DOHH2 (cell line): Measurements from ENCODE around the gene PTPRQ.

Experiments
- H3F3A ChIP-seq: fragments of 200-600 bp; sonication (generic), shearing (Covaris generic); 2 replicates; pipeline ENCODE4 v1.6.0; 2016; ENCODE audit warnings: antibody characterized with exemption, mild to moderate bottlenecking; ENCODE audit not compliant: control insufficient read depth, insufficient read depth
- H3K27ac ChIP-seq: fragments of 200-600 bp; sonication (generic); 2 replicates; pipeline ENCODE4 v1.5.1; 2014; ENCODE audit warnings: low read depth, mild to moderate bottlenecking, low read length, moderate library complexity
- H3K27me3 ChIP-seq: fragments of 200-600 bp; sonication (generic); 2 replicates; pipeline ENCODE4 v1.6.1; 2014; ENCODE audit warnings: mild to moderate bottlenecking, low read length, mixed read lengths; ENCODE audit not compliant: control insufficient read depth
- H3K36me3 ChIP-seq: fragments of 200-600 bp; sonication (generic); 2 replicates; pipeline ENCODE4 v1.6.1; 2014; ENCODE audit warnings: mild to moderate bottlenecking, low read length, moderate library complexity, mixed read lengths; ENCODE audit not compliant: control insufficient read depth
- H3K4me1 ChIP-seq: fragments of 200-600 bp; sonication (generic); 2 replicates; pipeline ENCODE4 v1.6.1; 2014; ENCODE audit warnings: mild to moderate bottlenecking, low read length, mixed read lengths; ENCODE audit not compliant: control insufficient read depth
- H3K4me2 ChIP-seq: fragments of 200-600 bp; sonication (generic); 2 replicates; pipeline ENCODE4 v1.6.0; 2014; ENCODE audit warnings: mild to moderate bottlenecking, low read length, moderate library complexity
- H3K4me3 ChIP-seq: fragments of 200-600 bp; sonication (generic); 2 replicates; pipeline ENCODE4 v1.5.1; 2014; ENCODE audit warnings: mild to moderate bottlenecking, low read length, mixed read lengths
- H3K79me2 ChIP-seq: fragments of 200-600 bp; sonication (generic); 2 replicates; pipeline ENCODE4 v1.6.1; 2014; ENCODE audit warnings: mild to moderate bottlenecking, low read length, mixed read lengths; ENCODE audit not compliant: control insufficient read depth
- H3K9me2 ChIP-seq: fragments of 200-600 bp; sonication (generic); replicated peaks from 2 replicates; pipeline ENCODE4 v1.6.1; 2014; ENCODE audit warnings: mild to moderate bottlenecking, low read length, mixed read lengths; ENCODE audit not compliant: control insufficient read depth
- H3K9me3 ChIP-seq: fragments of 200-600 bp; sonication (generic); 2 replicates; pipeline ENCODE4 v1.6.1; 2014; ENCODE audit warnings: antibody characterized with exemption, low read length, mixed read lengths; ENCODE audit not compliant: control insufficient read depth, insufficient read depth
- H4K20me1 ChIP-seq: fragments of 200-600 bp; sonication (generic); 2 replicates; pipeline ENCODE4 v1.6.0; 2014; ENCODE audit warnings: low read depth, mild to moderate bottlenecking, antibody characterized with exemption, low read length, moderate library complexity; ENCODE audit not compliant: control insufficient read depth, insufficient read depth
- EZH2phosphoT487 ChIP-seq: fragments of 200-600 bp; sonication (generic); IDR thresholded peaks from 2 replicates; pipeline ENCODE4 v1.6.1; 2017; ENCODE audit warnings: borderline replicate concordance, mild to moderate bottlenecking, antibody characterized with exemption, low read length, moderate library complexity, mixed read lengths
- TF ChIP-seq, protein P1 (sequence below): fragments of 200-600 bp; sonication (generic); IDR thresholded peaks from one replicate; pipeline ENCODE4 v1.5.1; 2014; ENCODE audit warnings: antibody characterized with exemption, mild to moderate bottlenecking, low read depth, low read length; ENCODE audit not compliant: poor library complexity, severe bottlenecking

The PTPRQ gene

DNA sequence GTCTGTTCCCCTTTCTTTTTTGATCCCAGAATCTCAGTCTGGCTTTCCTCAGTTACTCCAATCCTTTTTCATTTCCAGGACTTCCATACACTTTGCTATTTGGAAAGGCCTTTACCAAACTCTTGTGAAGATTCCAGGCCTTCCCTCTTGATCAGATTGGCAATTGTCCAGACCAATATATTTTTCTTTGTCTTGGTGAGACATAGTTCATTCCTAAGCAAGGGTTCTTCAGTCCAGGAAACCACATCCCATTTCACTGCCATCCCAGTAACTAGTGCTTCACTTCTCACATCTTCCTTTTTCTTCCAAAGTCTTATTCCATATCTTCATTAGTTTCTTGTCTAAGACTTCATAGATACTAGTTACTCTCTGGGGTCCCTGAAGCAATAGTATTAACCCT, 2.1 kb upstream of the PTPRQ start:
- H3F3A ChIP-seq = no peaks in the 10 kb centered on the region
- no peak overlapping the region for H3K27ac ChIP-seq
- H4K20me1 ChIP-seq = no peaks in the 10 kb centered on the region
- no peaks in the 10 kb centered on the region for H3K4me1 ChIP-seq
- TF ChIP-seq, protein P1, sequence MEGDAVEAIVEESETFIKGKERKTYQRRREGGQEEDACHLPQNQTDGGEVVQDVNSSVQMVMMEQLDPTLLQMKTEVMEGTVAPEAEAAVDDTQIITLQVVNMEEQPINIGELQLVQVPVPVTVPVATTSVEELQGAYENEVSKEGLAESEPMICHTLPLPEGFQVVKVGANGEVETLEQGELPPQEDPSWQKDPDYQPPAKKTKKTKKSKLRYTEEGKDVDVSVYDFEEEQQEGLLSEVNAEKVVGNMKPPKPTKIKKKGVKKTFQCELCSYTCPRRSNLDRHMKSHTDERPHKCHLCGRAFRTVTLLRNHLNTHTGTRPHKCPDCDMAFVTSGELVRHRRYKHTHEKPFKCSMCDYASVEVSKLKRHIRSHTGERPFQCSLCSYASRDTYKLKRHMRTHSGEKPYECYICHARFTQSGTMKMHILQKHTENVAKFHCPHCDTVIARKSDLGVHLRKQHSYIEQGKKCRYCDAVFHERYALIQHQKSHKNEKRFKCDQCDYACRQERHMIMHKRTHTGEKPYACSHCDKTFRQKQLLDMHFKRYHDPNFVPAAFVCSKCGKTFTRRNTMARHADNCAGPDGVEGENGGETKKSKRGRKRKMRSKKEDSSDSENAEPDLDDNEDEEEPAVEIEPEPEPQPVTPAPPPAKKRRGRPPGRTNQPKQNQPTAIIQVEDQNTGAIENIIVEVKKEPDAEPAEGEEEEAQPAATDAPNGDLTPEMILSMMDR = no peak
- no peak for TF ChIP-seq EZH2phosphoT487
- H3K79me2 ChIP-seq = no peaks in the 10 kb centered on the region
- H3K27me3 ChIP-seq = no peaks in the 10 kb centered on the region
- H3K4me3 ChIP-seq = no peak overlapping the region
- no peak overlapping the region for H3K4me2 ChIP-seq
- H3K9me3 ChIP-seq = no peaks in the 10 kb centered on the region
- H3K9me2 ChIP-seq = no peaks in the 10 kb centered on the region
- no peaks in the 10 kb centered on the region for H3K36me3 ChIP-seq

DNA sequence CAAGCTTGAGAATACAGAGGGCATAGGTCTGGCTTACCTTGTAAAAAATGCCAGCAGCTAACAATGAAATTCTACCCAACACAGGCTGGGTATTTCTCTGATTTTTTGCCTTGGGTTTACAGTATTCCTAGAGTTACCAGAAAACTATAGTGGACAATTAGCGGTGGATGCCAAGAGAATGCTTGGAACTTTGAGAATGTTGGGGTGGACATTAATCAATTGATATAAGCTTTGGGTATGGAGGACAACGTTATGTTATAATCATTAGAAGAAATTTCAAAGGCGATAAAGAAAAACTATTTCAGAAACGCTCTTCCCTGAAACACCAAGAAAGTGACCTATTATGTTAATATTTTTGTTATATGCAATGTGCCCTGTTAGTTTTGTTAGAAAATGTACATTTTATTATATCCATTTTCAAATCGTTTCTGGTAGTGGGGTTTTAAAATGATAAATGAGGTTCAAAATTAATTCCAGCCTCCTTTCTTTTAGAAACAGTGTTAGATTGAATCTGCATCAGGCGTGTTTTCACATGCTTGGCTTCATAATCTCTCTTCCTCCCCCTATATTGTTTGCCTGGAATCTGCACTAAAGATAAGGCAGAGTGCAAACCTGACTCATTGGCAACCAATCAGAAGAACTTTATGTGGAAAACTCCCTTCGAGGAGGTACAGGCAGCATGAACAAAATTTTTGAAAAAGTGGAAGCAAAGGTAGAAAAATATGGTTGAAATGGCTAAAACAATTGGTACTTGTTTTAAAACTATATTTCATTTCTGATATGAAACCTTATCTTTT, 1.4 kb upstream of the PTPRQ start:
- no peaks in the 10 kb centered on the region for H3K9me3 ChIP-seq
- no peak overlapping the region for H3K4me2 ChIP-seq
- H3K4me1 ChIP-seq = no peaks in the 10 kb centered on the region
- no peak overlapping the region for H3K4me3 ChIP-seq
- no peaks in the 10 kb centered on the region for H4K20me1 ChIP-seq
- H3K79me2 ChIP-seq = no peaks in the 10 kb centered on the region
- no peaks in the 10 kb centered on the region for H3K36me3 ChIP-seq
- no peaks in the 10 kb centered on the region for H3F3A ChIP-seq
- no peaks in the 10 kb centered on the region for H3K27me3 ChIP-seq
- no peak overlapping the region for H3K27ac ChIP-seq
- no peaks in the 10 kb centered on the region for H3K9me2 ChIP-seq
- TF ChIP-seq EZH2phosphoT487 = no peak
- TF ChIP-seq, protein P1 = no peak

DNA sequence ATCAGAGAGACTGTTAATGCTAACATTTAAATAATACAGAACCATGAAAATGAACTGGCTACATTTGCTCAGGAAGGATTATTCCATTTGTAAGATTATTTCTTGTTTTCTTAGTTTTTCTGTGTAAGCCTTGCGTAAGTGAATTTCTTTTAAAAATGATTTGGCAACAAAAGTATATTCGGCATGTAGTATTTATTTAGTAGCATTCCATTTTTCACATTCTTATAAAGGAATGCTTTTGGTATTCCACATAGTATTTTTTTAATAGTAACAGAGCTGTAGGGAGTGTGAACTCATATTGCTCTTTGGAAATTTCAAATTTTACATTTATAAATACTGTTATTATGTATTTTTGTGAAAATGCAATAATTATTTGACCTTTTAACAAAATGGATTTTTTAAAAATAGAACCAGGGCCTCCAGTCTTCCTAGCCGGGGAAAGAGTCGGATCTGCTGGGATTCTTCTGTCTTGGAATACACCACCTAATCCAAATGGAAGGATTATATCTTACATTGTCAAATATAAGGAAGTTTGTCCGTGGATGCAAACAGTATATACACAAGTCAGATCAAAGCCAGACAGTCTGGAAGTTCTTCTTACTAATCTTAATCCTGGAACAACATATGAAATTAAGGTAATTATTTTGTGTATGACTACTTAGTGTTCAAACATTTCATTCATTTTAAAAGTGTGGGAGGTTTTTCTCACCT, 1.2 kb downstream of the PTPRQ start:
- H3F3A ChIP-seq = no peaks in the 10 kb centered on the region
- no peaks in the 10 kb centered on the region for H3K4me1 ChIP-seq
- H4K20me1 ChIP-seq = no peaks in the 10 kb centered on the region
- no peaks in the 10 kb centered on the region for H3K9me3 ChIP-seq
- H3K27me3 ChIP-seq = no peaks in the 10 kb centered on the region
- no peaks in the 10 kb centered on the region for H3K9me2 ChIP-seq
- TF ChIP-seq, protein P1 = no peak
- no peak for TF ChIP-seq EZH2phosphoT487
- no peak overlapping the region for H3K27ac ChIP-seq
- no peaks in the 10 kb centered on the region for H3K36me3 ChIP-seq
- no peak overlapping the region for H3K4me2 ChIP-seq
- no peaks in the 10 kb centered on the region for H3K79me2 ChIP-seq
- H3K4me3 ChIP-seq = no peak overlapping the region
